Esophagus (tissue), 2 donors: ENCODE results near the gene WNT9A. TPM values are rescaled to one million over a fixed set of nuclear protein-coding genes. Genes with fewer than 3 reads are reported as not detected.
A peak's percentile ranks its signal among the peaks of the same experiment; 100 is the strongest.
"Not testable (repeated sequence)": the region's sequence is repeated elsewhere in the genome, so short reads cannot be mapped to it uniquely, and the experiment has no call there.

Experiments used
- H3K27ac ChIP-seq, 2 donors: one replicate each; pipeline ENCODE4 v1.5.1; 2013; ENCODE audit warnings: low read depth in 2 of 2, mild to moderate bottlenecking in 2 of 2, inconsistent platforms in 1 of 2, low read length in 1 of 2, moderate library complexity in 1 of 2
- H3K27me3 ChIP-seq, 2 donors: one replicate each; pipeline ENCODE4 v1.6.1; 2013; ENCODE audit warnings: low read length in 2 of 2, control low read depth in 1 of 2, mild to moderate bottlenecking in 1 of 2; ENCODE audit not compliant: insufficient read depth in 2 of 2, control insufficient read depth in 1 of 2
- H3K36me3 ChIP-seq, 2 donors: one replicate each; pipeline ENCODE4 v1.6.1; 2013; ENCODE audit warnings: low read length in 1 of 2; ENCODE audit not compliant: control insufficient read depth in 2 of 2, insufficient read depth in 2 of 2
- H3K4me1 ChIP-seq, 2 donors: one replicate each; pipeline ENCODE4 v1.6.1; 2013; ENCODE audit warnings: low read length in 1 of 2; ENCODE audit not compliant: control insufficient read depth in 2 of 2, insufficient read depth in 2 of 2
- H3K4me3 ChIP-seq, 2 donors: one replicate each; pipeline ENCODE4 v1.5.1; 2013; ENCODE audit warnings: low read length in 2 of 2, mild to moderate bottlenecking in 2 of 2, low read depth in 1 of 2, moderate library complexity in 1 of 2
- H3K9me3 ChIP-seq, 2 donors: one replicate each; pipeline ENCODE4 v1.6.1; 2013; ENCODE audit warnings: mild to moderate bottlenecking in 2 of 2, low read depth in 1 of 2, low read length in 1 of 2, moderate library complexity in 1 of 2; ENCODE audit not compliant: control insufficient read depth in 2 of 2, insufficient read depth in 1 of 2
- WGBS, 2 donors: extraction: QIAGEN DNeasy Blood & Tissue Kit; methylation state at CpG; one replicate each; pipeline ENCODE4 v1.1.7; 2013; 5-methylcytosine and 5-hydroxymethylcytosine counted together
- polyA plus RNA-seq, 2 donors: library from polyadenylated mRNA; stranded (reverse); fragments of 200-250 nt; gene quantifications; one replicate each; pipeline ENCODE4 v1.2.3, GENCODE V29; 2013
- donor health status: healthy with polysubstance abuse.
- donor health status: Bipolar disorder and iron deficiency.

WNT9A gene, protein sequence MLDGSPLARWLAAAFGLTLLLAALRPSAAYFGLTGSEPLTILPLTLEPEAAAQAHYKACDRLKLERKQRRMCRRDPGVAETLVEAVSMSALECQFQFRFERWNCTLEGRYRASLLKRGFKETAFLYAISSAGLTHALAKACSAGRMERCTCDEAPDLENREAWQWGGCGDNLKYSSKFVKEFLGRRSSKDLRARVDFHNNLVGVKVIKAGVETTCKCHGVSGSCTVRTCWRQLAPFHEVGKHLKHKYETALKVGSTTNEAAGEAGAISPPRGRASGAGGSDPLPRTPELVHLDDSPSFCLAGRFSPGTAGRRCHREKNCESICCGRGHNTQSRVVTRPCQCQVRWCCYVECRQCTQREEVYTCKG
- polyA plus RNA-seq = 1 to 10 TPM; 2.3 to 3.6 TPM

DNA sequence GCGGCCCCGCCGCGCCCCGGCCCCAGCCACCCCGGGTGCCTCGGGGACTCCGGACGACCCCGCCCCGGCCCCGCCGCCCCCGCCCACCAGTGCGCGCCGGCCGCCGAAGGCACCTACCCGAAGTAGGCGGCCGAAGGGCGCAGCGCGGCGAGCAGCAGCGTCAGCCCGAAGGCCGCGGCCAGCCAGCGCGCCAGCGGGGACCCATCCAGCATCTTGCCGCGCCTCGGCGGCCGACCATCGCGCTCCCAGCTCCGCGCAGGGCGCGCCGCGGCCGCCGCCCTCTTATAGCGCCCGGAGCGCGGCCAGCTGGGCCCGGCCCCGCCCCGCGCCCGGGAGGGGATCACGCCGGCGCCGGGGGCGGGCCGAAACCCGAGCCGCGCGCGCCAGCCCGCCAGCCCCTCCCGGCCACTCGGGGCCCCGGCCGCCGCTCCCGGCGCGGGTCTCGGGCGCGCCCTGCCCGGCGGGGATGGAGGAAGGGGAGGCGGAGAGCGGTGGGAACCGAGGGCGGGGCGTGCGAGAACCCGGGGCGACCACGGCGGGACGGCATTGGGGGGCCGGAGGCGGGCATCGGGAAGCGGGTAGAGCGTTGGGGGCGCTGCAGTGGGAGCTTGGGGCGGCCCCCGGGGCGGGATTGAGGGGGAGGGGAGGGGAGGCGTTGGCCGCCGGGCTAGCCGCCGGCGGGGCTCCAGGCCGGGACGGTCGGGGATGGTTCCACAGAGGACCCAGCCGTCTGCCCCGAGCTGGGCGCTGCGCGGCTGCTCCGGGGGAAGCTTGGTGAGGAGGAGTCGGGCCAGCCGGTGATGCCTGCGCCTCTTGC is at the start of gene WNT9A:
Gene WNT9A (minus strand): TSS at position 257 of the 817 bp plus-strand sequence. CDS start 45 bp downstream, at position 212.
- H3K4me1 ChIP-seq = peaks cover 11 to 31% of the 10 kb centered on the region in 2 donors
- 0 to 1% methylated on average over 68 to 120 of the region's 120 CpGs for WGBS, 2 donors
- H3K4me3 ChIP-seq = peak within 1 kb of the TSS; percentile 46 to 65
- H3K27me3 ChIP-seq = no peaks in the 10 kb centered on the region
- no peaks in the 10 kb centered on the region for H3K36me3 ChIP-seq
- peak within 1 kb of the TSS; percentile 90 to 91 for H3K27ac ChIP-seq
- H3K9me3 ChIP-seq = no peaks in the 10 kb centered on the region

DNA sequence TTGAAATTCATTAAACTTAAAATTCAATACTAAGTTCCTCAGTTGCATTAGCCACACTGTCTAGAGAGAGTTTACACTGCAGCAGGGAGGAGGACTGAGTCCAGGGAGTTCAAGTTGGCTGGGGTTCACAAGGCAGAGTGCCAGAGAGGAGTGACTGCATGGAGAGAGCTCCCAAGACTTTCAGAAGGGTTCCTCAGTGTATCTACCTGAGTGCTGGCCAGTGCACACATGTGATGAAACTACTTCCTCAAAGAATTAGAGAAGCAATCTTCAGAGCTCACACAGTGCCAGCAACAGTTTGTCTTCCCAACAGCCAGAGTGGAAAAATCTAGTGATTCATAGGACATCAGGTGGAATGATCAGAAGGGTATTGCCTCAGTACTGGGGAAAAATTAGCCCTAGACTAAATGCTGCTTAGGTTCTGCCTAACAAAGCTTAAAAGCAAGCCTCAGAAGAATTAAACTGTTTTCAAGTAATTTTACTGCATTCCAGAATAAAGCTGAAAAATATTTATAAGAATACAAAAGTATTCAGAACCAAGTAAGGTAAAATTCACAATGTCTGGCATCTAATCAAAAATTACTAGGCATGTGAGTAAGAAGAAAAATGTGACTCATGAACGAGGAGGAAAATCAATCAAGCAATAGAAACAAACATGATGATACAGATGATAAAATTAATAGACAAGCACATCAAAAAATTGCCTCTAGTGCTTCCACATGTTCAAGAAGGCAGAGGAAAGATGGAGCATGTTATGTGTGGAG is 48.6 kb upstream of the WNT9A start:
- WGBS, 2 donors = 7 to 10% methylated on average over 1 of the region's 1 CpG
- Histone ChIP-seq H3K36me3 (no peaks in the 10 kb centered on the region), H3K27ac (no peak overlapping the region), H3K4me3 (no peak overlapping the region), H3K9me3 (peaks cover 0 to 9% of the 10 kb centered on the region in 2 donors), H3K4me1 (no peaks in the 10 kb centered on the region), H3K27me3 (no peaks in the 10 kb centered on the region)

DNA sequence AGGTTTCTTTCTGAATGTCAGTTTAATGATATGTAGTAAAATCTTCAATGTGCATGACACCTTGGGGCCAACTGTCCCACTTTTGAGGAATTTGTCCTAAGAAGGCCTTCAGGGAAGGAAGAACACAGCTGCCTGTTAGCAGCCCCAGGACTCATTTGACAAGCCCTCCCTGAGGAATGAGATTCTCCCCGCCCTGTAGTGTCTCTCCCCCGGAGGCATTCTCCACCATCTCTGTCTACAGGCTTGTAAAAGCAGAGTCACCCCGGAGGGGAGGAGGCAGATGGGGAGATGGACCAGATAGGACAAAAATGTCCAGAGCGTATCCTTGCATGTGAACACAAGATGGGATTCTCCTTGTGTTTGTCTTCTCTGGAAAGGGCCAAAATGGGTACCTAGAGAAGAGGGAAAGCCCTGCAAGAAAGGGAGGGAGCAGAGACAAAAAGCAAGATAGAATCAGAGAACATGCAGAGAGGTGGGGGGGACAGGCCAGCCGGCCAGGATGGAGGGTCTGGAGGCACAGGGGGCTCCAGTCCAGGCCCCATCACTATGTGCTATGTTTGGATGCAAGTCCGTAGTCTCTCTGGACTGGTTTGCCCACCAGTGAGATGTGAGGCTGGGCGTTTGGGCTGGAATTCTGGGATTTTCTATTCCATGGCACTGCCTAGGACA is 47.0 kb upstream of the WNT9A start:
- Histone ChIP-seq H3K4me3 (no peak overlapping the region), H3K9me3 (peaks cover 0 to 9% of the 10 kb centered on the region in 2 donors), H3K27ac (no peak overlapping the region), H3K27me3 (no peaks in the 10 kb centered on the region), H3K36me3 (no peaks in the 10 kb centered on the region), H3K4me1 (no peaks in the 10 kb centered on the region)
- 71 to 78% methylated on average over 7 of the region's 7 CpGs for WGBS, 2 donors

DNA sequence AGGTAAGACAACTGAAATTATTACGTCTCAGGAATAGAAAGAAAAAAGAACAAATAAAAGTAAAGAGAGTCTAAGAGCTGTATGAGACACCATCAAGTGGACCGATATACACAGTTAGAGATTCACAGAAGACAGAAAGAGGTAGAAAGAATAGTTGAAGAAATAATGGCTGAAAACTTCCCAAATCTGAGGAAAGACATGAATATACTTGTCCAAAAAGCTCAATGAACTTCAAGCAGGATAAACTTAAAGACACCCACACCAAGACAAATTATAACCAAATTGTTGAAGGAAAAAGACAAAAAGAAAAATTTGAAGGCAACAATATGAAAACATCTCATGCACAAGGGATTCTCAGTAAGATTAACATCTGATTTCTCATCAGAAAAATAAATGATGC is 39.4 kb upstream of the WNT9A start:
- H3K27me3 ChIP-seq = no peaks in the 10 kb centered on the region
- H3K9me3 ChIP-seq = no peaks in the 10 kb centered on the region
- WGBS, 2 donors = 95 to 96% methylated on average over 2 of the region's 2 CpGs
- H3K36me3 ChIP-seq = no peaks in the 10 kb centered on the region
- H3K4me1 ChIP-seq = no peaks in the 10 kb centered on the region
- H3K27ac ChIP-seq = no peak overlapping the region
- H3K4me3 ChIP-seq = no peak overlapping the region

DNA sequence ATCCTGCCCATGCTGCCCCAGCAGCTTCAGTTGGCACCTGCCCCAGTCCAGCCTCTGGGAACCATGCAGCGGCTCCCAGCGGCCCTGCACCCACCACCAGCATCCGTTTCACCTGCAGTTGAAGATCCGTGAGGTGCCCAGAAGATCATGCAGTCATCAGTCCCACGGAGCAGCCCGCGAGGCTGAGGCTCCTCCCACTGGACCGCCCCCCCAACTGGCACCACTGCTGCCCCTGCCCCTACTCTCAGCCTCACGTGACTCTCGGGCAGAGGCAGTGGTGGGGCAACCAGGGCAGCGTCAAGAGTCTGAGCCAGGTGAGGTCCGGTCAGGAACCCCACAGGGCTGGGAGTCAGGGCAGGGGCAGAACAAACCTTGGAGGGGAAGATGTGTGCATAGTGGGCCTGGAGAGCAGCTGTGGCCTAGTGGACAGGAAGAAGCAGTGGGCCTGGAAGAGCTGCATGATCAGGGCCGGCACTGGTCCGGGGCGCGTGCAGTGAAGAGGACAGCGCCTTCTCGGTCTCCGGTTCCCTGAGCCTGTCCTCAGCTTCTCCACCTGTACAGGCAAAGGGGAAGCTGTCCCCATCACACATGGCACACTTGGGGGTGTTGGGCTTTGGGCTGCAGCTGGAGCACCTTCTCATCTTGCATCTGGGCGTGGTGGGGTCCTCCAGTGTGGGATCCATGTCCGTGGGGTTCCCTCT is 28.0 kb upstream of the WNT9A start:
- not testable (repeated sequence) for H3K36me3 ChIP-seq, H3K27me3 ChIP-seq, H3K9me3 ChIP-seq, H3K4me3 ChIP-seq, H3K27ac ChIP-seq, H3K4me1 ChIP-seq
- WGBS, 2 donors = 85 to 89% methylated on average over 16 to 18 of the region's 21 CpGs

DNA sequence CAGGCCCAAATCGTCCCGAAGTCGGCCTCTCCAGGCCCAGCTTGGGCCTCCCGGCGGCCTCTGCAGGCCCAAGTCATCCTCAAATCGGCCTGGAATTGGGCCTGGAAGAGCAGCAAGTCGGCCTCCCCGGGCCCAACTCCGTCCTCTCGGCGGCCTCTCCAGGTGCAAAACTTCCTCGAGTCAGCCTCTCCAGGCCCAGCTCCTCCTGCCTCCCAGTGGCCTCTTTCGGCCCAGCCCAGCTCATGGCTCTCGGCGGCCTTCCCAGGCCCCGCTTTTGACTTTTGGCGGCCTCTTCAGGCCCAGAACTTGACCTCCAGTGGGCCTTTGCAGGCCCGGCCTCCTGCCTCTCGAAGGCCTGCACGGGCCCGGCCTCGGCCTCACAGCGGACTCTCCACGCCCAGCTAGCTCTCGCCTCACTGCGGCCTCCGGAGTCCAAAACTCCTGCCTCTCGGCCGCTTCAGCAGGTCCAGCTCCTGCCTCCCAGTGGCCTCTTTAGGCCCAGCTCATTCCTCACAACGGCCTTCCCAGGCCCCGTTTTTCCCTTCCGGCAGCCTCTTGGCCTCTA is 26.1 kb upstream of the WNT9A start:
- not testable (repeated sequence) for H3K4me3 ChIP-seq, H3K27me3 ChIP-seq, H3K9me3 ChIP-seq, H3K36me3 ChIP-seq, H3K27ac ChIP-seq, H3K4me1 ChIP-seq
- 89% methylated on average over 23 to 32 of the region's 32 CpGs for WGBS, 2 donors

DNA sequence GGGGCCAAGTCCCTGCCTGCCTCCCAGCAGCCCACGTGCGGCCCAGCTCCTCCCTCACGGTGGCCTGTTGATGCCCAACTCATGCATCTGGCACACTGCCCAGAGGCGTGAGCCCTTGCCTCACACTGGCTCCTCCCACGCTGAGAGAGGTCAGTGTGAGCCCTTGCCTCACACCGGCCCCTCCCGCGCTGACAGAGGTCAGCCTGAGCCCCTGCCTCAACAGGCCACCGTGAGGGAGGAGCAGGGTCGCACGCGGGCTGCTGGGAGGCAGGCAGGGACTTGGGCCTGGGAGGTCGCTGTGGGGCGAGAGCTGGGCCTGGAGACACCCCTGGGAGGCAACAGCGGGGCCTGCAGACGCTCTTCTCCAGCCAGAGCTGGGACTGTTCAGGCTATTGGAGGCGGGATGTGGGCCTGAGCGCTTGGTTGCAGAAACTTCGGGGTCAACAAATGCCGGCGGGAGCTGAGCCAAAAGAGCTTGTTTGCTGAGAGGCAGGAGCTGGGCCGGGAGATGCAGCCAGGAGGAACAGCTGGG is 25.2 kb upstream of the WNT9A start:
- not testable (repeated sequence) for H3K4me3 ChIP-seq, H3K27me3 ChIP-seq, H3K4me1 ChIP-seq, H3K36me3 ChIP-seq, H3K27ac ChIP-seq, H3K9me3 ChIP-seq
- WGBS, 2 donors = 69 to 75% methylated on average over 22 of the region's 22 CpGs

DNA sequence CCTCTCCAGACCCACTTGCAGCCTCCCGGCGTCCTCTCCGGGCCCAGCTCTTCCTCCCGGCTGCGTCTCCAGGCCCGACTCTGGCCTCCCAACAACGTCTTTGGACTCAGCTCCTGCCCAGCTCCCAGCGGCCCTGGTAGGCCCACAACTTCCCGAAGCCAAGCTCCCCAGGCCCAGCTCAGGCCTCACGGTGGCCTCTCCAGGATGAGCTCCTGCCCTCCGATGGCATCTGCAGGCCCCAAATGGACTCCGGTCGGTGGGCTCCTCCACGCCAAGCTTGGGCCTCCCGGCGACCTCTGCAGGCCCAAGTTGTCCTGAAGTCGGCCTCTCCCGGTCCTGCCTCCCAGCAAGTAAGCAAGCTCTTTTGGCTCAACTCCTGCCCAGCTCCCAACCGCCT is 24.5 kb upstream of the WNT9A start:
- not testable (repeated sequence) for H3K27ac ChIP-seq, H3K9me3 ChIP-seq, H3K36me3 ChIP-seq, H3K4me1 ChIP-seq, H3K4me3 ChIP-seq, H3K27me3 ChIP-seq
- 77 to 93% methylated on average over 11 to 17 of the region's 19 CpGs for WGBS, 2 donors
